Activated CD8-positive, alpha-beta memory T cell treated with anti-CD3 and anti-CD28 coated beads, Interleukin-2, amount 10 ng/mL, durations not matched to agents 7 days and 5 days (primary cell): ENCODE results near the gene NPM3. TPM values are rescaled to one million over a fixed set of nuclear protein-coding genes. Genes with fewer than 3 reads are reported as not detected.

Experiments used
- ATAC-seq: fragments of 150-1000 bp; cut with Tn5 transposase; one replicate; pipeline ENCODE4 v1.10.0; 2021; ENCODE audit warnings: moderate library complexity
- CTCF ChIA-PET: fragments of 350-600 bp; sonication (Branson Sonifier 250); formaldehyde crosslinking; loops from one replicate; lab custom pipeline; 2021; ENCODE audit warnings: antibody characterized with exemption; lab: Charles Lee
- DNase-seq: peaks from one replicate; pipeline ENCODE4 v3.0.0-alpha.2; 2020
- H3K27ac Mint-ChIP-seq: one replicate; pipeline ENCODE4 v1.8.0; 2021; ENCODE audit warnings: mild to moderate bottlenecking, mixed read lengths
- H3K27me3 Mint-ChIP-seq: one replicate; pipeline ENCODE4 v1.8.0; 2021; ENCODE audit warnings: mixed read lengths
- H3K36me3 Mint-ChIP-seq: one replicate; pipeline ENCODE4 v1.8.0; 2021; ENCODE audit warnings: mild to moderate bottlenecking, mixed read lengths
- H3K4me1 Mint-ChIP-seq: one replicate; pipeline ENCODE4 v1.8.0; 2021; ENCODE audit warnings: mixed read lengths
- H3K4me3 Mint-ChIP-seq: one replicate; pipeline ENCODE4 v1.8.0; 2021; ENCODE audit warnings: mild to moderate bottlenecking, moderate library complexity, mixed read lengths
- H3K9me3 Mint-ChIP-seq: one replicate; pipeline ENCODE4 v1.8.0; 2022; ENCODE audit warnings: low read depth, mixed read lengths
- total RNA-seq, 2 experiments: library from RNA; stranded (reverse); gene quantifications; one replicate each; pipeline ENCODE4 v1.2.3, GENCODE V29; 2021

NPM3 gene, protein sequence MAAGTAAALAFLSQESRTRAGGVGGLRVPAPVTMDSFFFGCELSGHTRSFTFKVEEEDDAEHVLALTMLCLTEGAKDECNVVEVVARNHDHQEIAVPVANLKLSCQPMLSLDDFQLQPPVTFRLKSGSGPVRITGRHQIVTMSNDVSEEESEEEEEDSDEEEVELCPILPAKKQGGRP
- 10 to 100 TPM; 46.1 to 75.4 TPM for total RNA-seq

DNA sequence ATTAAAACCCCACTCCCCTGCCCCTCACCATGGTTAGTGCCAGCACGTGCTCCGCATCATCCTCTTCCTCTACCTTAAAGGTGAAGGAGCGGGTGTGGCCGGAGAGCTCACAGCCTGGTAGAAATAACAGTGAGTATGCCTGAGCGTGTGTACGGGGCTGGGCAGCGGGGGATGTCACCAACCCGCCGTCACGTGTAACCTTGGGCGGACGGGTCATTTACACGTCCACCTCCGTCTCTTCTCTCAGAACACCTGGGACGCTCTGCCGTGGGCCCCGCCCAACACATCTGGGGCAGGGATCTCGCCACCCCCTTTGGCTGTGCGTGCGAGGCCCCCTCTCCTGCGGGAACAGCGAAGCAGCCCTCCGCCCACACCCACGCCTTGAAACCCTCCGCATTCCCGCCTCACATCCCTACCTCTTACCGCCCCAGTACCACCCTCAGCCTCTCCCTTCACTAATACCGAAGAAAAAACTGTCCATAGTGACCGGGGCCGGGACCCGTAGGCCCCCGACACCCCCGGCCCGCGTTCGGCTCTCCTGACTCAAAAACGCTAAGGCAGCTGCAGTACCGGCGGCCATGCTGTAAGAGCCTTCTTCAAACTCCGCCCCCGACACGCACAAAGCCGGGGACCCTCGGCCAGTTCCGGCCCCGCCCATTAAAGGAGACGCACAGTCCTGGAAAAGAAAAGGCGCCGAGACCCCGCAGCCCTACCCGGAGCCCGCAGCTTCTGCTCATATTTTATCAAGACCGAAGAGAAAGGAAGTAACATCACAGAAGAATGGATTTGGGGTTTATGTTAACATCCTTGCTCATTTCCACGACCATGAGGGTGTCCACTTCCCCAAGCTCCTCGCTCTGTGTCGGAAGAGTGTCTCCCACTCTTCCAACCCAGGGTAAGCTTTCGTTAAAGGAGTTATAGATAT lies at the start of gene NPM3:
Gene NPM3 (minus strand): TSS at position 636 of the 925 bp plus-strand sequence. CDS start 56 bp downstream, at position 580.
- Mint-ChIP-seq H3K27ac (peak within 1 kb of the TSS; percentile 96), H3K4me1 (peaks cover 55% of the 10 kb centered on the region), H3K27me3 (peaks cover 9% of the 10 kb centered on the region), H3K4me3 (peak within 1 kb of the TSS; percentile 94), H3K36me3 (peaks cover 24% of the 10 kb centered on the region), H3K9me3 (no peaks in the 10 kb centered on the region)
- ATAC-seq (peak; percentile 82), DNase-seq (peak; percentile 93)
- CTCF ChIA-PET: interaction anchor here (0.9 to 9.0 kb wide), 17 partner anchors 8 to 569 kb away, joined by 3 to 198 read pairs (median 5); partner anchors contain the start of genes DPCD, OGA and POLL

DNA sequence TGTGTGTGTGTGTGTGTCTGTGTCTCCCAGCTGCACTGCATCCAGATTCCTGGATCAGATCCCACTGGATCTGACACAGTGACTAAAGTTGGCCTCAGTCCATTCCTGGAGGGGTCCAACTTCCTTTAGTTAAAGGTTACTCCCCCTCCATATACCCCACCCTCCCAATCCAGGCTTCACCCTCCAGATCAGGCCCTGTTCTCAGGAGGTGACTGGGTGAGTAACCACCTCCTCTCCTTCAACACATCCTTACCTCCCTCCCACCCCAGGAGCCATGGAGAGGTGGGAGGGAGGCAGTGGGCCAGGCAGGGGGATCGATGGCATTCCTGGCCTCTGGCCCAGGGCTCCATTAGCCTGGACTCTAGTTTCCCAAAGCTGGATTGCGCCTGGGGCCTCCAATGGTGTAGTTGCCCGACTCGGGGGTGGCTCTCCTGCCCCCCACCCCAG lies 49.1 kb upstream of the NPM3 start:
- CTCF ChIA-PET: interaction anchor here (0.6 to 2.3 kb wide), 5 partner anchors 8 to 286 kb away, joined by 3 to 19 read pairs (median 3); no protein-coding TSS in a partner anchor
- H3K9me3 Mint-ChIP-seq: no peaks in the 10 kb centered on the region
- peaks cover 48% of the 10 kb centered on the region for H3K4me1 Mint-ChIP-seq
- no peak overlapping the region for H3K27ac Mint-ChIP-seq
- DNase-seq (no peak), ATAC-seq (no peak)
- H3K36me3 Mint-ChIP-seq: peaks cover 2% of the 10 kb centered on the region
- H3K4me3 Mint-ChIP-seq: no peak overlapping the region
- no peaks in the 10 kb centered on the region for H3K27me3 Mint-ChIP-seq

DNA sequence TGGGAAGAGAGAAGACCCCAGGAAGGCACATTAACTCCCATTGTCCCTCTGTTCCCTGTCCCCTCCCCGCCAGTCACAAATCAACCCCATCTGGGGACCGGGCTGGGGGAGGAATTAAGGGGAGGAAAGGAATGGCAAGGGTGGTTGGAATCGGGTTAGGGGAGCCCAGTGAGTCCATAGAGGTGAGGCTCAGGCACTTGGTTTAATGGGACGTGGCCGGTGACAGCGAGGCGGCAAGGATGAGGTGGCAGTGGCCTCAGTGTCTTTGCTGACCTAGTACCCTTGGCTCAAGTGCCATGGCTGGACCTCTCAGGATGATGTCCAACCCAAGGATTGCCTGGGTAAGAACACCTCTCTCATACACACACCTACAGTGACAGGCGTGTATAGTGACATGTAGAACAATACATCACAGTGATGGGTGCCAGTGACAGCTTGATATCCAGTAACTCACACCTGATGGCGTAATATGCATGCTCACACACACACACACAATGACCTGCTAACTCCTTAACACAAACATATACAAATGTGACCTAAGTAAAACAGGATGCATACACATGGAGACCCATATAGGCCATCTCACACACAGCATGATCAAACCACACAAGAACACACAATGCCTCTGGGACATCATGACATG lies 48.0 kb upstream of the NPM3 start:
- H3K36me3 Mint-ChIP-seq: peaks cover 2% of the 10 kb centered on the region
- CTCF ChIA-PET: interaction anchor here (0.6 to 2.3 kb wide), 4 partner anchors 9 to 138 kb away, joined by 3 to 19 read pairs (median 5); partner anchors contain the start of gene OGA
- no peaks in the 10 kb centered on the region for H3K9me3 Mint-ChIP-seq
- no peaks in the 10 kb centered on the region for H3K27me3 Mint-ChIP-seq
- DNase-seq: no peak
- ATAC-seq: no peak
- H3K27ac Mint-ChIP-seq: peak overlapping the region; percentile 88
- H3K4me3 Mint-ChIP-seq: peak overlapping the region; percentile 75
- peaks cover 48% of the 10 kb centered on the region for H3K4me1 Mint-ChIP-seq

DNA sequence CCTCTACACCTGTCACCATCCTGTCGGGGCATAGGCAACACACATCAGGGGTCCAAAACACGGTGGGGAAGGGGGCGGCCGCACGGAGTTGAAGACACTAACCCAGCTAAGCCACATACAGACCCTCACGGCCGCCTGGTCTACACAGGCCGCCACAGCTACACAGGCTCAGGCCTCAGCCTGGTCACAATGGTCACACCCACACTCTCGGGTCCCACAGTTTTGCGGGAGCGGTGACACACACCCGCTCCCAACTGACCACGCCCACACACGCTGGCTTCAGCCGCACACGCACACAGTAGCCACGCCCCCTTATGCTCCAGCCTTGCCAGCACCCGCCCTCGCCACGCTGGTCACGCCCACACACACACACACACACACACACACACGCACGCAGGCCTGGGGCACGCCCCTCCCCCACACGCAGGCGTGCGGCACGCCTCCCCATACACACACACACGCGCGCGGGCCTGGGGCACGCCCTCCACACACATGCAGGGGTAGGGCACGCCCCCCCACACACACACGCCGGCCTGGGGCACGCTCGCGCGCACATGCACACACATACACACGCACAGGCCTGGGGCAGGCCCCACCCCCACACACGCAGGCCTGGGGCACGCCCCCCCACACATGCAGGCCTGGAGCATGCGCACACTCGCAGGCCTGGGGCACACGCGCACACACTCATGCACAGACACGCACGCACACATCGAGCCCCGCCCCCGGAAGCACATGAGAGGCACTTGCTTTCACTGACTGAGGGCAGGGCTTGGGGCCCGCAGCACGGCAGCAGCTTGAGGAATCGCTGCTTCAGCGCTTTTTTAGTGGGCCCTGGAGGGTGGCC lies 47.3 kb upstream of the NPM3 start:
- Mint-ChIP-seq H3K27ac (peak overlapping the region; percentile 88), H3K36me3 (peaks cover 2% of the 10 kb centered on the region), H3K27me3 (no peaks in the 10 kb centered on the region), H3K4me1 (peaks cover 43% of the 10 kb centered on the region), H3K4me3 (peak overlapping the region; percentile 75), H3K9me3 (no peaks in the 10 kb centered on the region)
- CTCF ChIA-PET: interaction anchor here (1.3 to 2.3 kb wide), 2 partner anchors 10 to 12 kb away, joined by 5 to 19 read pairs; partner anchors contain the start of gene OGA
- ATAC-seq: peak; percentile 82
- peak; percentile 93 for DNase-seq

DNA sequence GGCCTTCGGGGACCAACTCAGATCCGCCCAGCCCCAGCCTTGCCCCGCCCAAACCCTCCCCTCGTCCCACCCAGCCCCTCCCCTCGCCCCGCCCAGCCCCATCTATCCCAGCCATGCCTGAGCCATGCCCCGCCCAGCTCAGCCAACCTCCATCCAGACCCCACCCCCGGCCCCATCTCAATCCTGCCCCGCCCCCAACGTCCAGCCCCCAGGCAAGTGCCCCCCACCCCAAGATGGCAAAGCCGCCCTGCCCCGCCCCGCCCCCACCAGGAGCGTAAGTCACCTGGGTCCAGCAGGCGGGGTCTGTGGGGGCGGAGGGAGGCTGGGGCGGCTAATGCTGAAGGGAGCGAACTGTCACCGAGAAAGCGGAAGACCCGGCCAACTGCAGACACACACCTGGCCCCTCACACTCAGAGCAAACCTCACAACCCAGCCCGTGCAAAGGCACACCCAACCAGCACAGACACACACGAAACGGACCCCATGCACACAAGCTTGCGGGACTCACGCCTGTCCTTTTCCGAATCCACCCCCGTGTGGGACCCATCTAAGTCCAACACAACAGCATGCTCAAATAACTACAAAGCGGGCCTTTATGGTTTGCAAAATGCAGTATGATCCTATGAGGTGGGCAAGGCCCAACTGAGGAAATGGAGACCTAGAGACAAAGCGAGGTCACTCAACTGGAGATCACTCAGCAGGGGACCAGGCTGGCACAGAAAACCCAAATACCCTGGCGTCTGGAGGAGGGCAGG lies 46.5 kb upstream of the NPM3 start:
- DNase-seq: peak; percentile 74
- H3K36me3 Mint-ChIP-seq: peaks cover 2% of the 10 kb centered on the region
- H3K4me3 Mint-ChIP-seq: peak overlapping the region; percentile 75
- H3K27ac Mint-ChIP-seq: peak overlapping the region; percentile 88
- CTCF ChIA-PET: interaction anchor here (1.1 to 1.8 kb wide), 4 partner anchors 10 to 832 kb away, joined by 3 to 5 read pairs (median 4); partner anchors contain the start of gene OGA
- H3K4me1 Mint-ChIP-seq: peaks cover 38% of the 10 kb centered on the region
- no peaks in the 10 kb centered on the region for H3K27me3 Mint-ChIP-seq
- ATAC-seq: peak; percentile 17
- H3K9me3 Mint-ChIP-seq: no peaks in the 10 kb centered on the region

DNA sequence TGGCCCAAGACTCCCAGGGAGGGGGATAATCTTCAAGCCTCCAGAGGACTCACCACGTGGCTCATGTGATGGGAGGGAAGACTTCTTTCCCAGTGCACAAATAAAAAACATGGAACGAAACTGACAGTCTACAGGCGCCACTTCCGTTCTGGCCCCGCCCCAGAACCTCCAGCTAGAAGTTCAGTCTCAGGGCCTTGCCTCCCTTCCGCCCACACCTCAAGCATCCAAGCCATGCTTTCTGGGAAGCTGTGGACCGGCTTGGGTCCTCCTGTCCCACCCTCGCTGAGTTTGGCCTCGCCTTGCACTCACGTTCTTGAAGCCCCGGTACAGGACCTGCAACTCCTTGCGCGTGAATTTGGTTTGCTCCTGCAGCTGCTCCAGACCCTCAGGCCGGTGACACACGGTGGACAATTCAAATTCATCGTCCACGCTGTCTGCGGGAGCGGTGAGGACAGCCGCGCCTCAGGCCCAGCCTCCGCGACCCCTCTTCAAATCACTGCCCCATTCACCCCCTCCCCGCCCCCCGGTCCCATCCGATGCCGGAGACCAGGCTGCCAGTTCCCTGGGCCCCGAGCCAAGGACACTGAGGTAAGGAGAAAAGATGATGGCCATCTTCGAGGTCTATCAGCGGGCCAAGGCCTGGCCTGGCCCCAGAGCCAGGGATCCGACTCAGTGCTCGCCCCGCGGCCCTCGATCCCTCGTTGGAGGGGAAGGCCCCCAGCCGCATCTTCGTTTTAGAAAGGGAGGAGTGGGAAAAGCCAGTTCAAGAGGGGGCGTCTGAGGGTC lies 45.7 kb upstream of the NPM3 start:
- Mint-ChIP-seq H3K36me3 (peaks cover 2% of the 10 kb centered on the region), H3K9me3 (no peaks in the 10 kb centered on the region), H3K4me3 (no peak overlapping the region), H3K27ac (no peak overlapping the region), H3K27me3 (no peaks in the 10 kb centered on the region), H3K4me1 (peaks cover 31% of the 10 kb centered on the region)
- CTCF ChIA-PET: interaction anchor here (1.1 to 2.1 kb wide), 4 partner anchors 10 to 831 kb away, joined by 3 to 10 read pairs (median 4); partner anchors contain the start of gene OGA
- ATAC-seq: no peak
- DNase-seq: no peak

DNA sequence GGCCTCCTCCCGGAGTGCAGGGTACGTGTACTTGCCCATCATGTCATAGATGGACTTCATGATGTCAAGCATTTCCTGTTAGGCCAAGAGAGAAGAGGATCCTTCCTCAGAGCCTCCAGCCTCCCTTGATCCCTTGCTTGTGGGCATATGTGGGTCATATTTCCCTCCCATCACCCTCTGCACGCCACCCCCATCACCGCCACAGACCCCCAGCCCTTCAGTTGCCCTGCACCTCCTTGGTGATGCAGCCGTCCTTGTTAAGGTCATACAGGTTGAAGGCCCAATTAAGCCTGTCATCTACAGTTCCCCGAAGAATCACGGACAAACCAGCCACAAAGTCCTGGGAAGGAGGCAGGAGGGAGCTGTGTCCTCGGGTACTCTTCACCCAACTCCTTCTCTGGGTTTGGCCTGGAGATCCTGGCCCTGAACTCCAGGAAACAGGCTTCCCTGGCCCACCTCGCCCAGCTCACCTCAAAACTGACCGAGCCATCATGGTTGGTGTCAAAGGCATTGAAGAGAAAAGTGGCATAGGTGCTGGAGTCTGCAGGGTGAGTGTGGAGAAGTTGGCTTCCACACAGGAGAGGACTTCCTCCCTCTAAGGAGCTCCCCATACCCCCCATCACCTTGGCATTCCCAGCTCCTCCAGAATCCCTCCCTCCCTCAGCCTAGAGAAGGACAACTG lies 44.8 kb upstream of the NPM3 start:
- H3K27me3 Mint-ChIP-seq: no peaks in the 10 kb centered on the region
- H3K4me1 Mint-ChIP-seq: peaks cover 23% of the 10 kb centered on the region
- H3K4me3 Mint-ChIP-seq: no peak overlapping the region
- DNase-seq: no peak
- H3K36me3 Mint-ChIP-seq: peaks cover 2% of the 10 kb centered on the region
- no peak overlapping the region for H3K27ac Mint-ChIP-seq
- ATAC-seq: no peak
- CTCF ChIA-PET: interaction anchor here (1.0 to 2.1 kb wide), 4 partner anchors 7 to 13 kb away, joined by 3 to 10 read pairs (median 6); partner anchors contain the start of gene OGA
- no peaks in the 10 kb centered on the region for H3K9me3 Mint-ChIP-seq

DNA sequence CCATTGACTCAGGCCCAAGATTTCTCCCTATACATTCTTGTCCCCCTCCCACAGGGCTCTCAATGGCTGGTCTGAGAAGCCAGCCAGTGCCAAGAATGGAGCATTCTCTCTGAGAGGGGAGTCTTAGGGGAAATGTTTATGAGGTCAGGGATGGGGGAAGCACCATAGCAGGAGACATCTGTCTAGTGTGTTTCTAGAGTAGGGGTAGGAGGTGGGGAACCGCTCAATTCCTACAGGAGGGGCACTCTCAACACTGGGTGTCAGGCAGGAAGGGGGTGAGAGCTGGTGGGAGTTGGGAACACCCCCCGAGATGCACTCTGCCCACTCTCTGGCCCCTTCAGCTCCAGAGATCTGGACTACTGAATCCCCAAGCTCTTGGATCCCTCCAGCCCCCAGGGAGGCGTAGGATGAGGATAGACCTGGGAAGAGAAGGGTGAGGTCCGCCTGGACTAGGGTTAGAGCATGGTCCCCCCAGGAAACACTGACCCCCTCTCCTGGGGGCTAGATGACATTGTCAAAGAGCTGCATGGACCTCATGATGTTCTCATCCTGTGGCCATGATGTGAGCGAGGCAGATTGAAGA lies 43.7 kb upstream of the NPM3 start:
- CTCF ChIA-PET: interaction anchor here (1.0 to 2.1 kb wide), 3 partner anchors 9 to 14 kb away, joined by 3 to 10 read pairs (median 7); no protein-coding TSS in a partner anchor
- Mint-ChIP-seq H3K4me1 (peaks cover 23% of the 10 kb centered on the region), H3K27ac (peak overlapping the region; percentile 2), H3K36me3 (peaks cover 3% of the 10 kb centered on the region), H3K27me3 (no peaks in the 10 kb centered on the region), H3K9me3 (no peaks in the 10 kb centered on the region), H3K4me3 (no peak overlapping the region)
- ATAC-seq (no peak), DNase-seq (no peak)

DNA sequence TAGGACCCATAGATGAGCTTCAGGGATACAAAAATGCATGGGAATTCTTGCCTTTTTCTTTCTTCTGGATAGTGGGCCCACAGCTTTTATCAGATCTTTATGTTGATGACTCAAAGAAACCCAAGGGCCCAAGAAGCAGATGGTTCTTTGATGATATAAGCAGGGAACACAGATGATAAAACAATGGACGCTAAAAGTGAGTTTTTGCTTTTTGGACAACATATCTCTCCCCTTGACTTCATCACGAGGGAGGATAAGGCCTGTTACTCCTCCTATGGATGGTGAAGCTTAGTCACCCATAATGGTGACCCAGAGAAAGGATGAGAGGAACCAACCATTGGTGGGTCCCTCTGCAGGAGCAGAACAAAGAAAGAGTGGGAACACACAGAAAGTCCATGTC lies 41.5 kb upstream of the NPM3 start:
- H3K36me3 Mint-ChIP-seq: peaks cover 7% of the 10 kb centered on the region
- no peak overlapping the region for H3K27ac Mint-ChIP-seq
- H3K9me3 Mint-ChIP-seq: no peaks in the 10 kb centered on the region
- DNase-seq (no peak), ATAC-seq (no peak)
- H3K4me1 Mint-ChIP-seq: peaks cover 14% of the 10 kb centered on the region
- CTCF ChIA-PET: interaction anchor here (2.2 kb wide), 1 partner anchor 11 kb away, joined by 9 read pairs; no protein-coding TSS in a partner anchor
- no peak overlapping the region for H3K4me3 Mint-ChIP-seq
- H3K27me3 Mint-ChIP-seq: no peaks in the 10 kb centered on the region

DNA sequence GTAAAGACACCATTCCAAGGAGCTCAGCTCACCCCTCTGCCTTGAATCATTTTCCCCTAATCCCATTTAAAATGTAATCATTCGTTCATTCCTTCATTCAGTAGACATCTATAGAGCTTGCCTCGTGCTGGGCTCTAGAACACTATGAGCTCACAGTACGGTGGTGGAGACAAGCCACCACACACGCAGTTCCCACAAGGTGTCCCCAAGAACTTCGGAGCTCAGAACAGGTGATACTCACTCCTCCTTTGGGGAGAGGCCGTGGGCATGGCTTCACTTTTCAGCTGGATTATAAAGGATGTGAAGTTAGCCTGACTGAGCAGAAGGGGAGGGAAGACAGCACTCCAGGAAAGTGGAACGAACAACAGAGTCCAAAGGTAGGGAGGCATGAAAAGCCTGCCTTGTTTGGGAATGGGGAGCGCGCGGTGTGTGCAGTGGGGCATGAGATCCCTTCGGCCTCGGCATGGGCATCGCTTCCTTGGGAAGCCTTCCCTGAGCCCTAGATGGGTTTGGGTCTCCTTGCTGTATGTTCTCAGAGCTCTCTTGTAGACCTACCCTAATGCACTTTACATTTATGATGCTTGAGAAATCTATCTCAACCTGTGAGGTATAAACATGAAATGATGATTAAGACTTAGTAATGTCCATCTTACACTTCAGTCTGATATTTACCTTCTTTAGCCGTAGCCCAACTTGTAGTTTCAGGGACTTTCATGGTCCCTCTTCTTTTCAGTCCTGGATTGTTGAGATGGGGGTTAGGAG lies 35.8 kb upstream of the NPM3 start:
- Mint-ChIP-seq H3K4me3 (peak overlapping the region; percentile 90), H3K27me3 (no peaks in the 10 kb centered on the region), H3K36me3 (peaks cover 26% of the 10 kb centered on the region), H3K27ac (peak overlapping the region; percentile 97), H3K9me3 (no peaks in the 10 kb centered on the region), H3K4me1 (peaks cover 34% of the 10 kb centered on the region)
- ATAC-seq (peak; percentile 40), DNase-seq (peak; percentile 77)
- CTCF ChIA-PET: interaction anchor here (1.0 to 3.8 kb wide), 11 partner anchors 10 to 296 kb away, joined by 3 to 21 read pairs (median 6); partner anchors contain the start of gene NPM3
